MCF 10A (cell line): Measurements from ENCODE around the gene FZR1. TPM values are rescaled to one million over a fixed set of nuclear protein-coding genes. Genes with fewer than 3 reads are reported as not detected.

Experiments used
- BruUV-seq: library from RNA; stranded (reverse); fragments of 400-500 nt; replicated peaks from 2 replicates; lab custom pipeline; 2021; lab: Mats Ljungman, UMichigan
- CTCF ChIA-PET: fragments of 300-600 bp; sonication (Branson Sonifier 250); formaldehyde crosslinking; extraction: SDS; loops from one replicate; lab custom pipeline; 2021; ENCODE audit warnings: antibody characterized with exemption, inconsistent platforms; lab: Yijun Ruan, JAX
- POLR2A ChIA-PET: fragments of 300-600, 350-650 bp; sonication (Branson Sonifier 250); formaldehyde crosslinking; extraction: SDS; loops from one replicate; lab custom pipeline; 2020; ENCODE audit warnings: antibody characterized with exemption, inconsistent platforms; lab: Yijun Ruan, JAX
- DNase-seq: peaks from one replicate; pipeline ENCODE4 v3.0.0-alpha.2; 2018; ENCODE audit not compliant: unreplicated experiment
- H3K27ac Mint-ChIP-seq: one replicate; pipeline ENCODE4 v1.8.0; 2022; ENCODE audit warnings: mild to moderate bottlenecking, low read depth, mixed read lengths; ENCODE audit not compliant: unreplicated experiment
- H3K27me3 Mint-ChIP-seq: one replicate; pipeline ENCODE4 v1.8.0; 2022; ENCODE audit warnings: mixed read lengths; ENCODE audit not compliant: insufficient read depth, unreplicated experiment
- H3K36me3 Mint-ChIP-seq: one replicate; pipeline ENCODE4 v1.8.0; 2022; ENCODE audit warnings: mild to moderate bottlenecking, moderate library complexity, mixed read lengths; ENCODE audit not compliant: insufficient read depth, unreplicated experiment
- H3K4me1 Mint-ChIP-seq: one replicate; pipeline ENCODE4 v1.8.0; 2022; ENCODE audit warnings: mixed read lengths; ENCODE audit not compliant: insufficient read depth, unreplicated experiment
- H3K4me3 Mint-ChIP-seq: one replicate; pipeline ENCODE4 v1.8.0; 2022; ENCODE audit warnings: mild to moderate bottlenecking, moderate library complexity, mixed read lengths; ENCODE audit not compliant: unreplicated experiment
- H3K9me3 Mint-ChIP-seq: one replicate; pipeline ENCODE4 v1.8.0; 2022; ENCODE audit warnings: mixed read lengths; ENCODE audit not compliant: unreplicated experiment
- CTCF ChIP-seq: fragments of 200-600 bp; IDR thresholded peaks from one replicate; pipeline ENCODE4 v1.8.0; 2022; ENCODE audit warnings: antibody characterized with exemption, mild to moderate bottlenecking; ENCODE audit not compliant: unreplicated experiment
- intact Hi-C: fragments of 100-400 bp; cut with micrococcal nuclease; formaldehyde crosslinking; loops from 2 replicates; pipeline ENCODE4 v1.14.1; 2022
- total RNA-seq: library from RNA; stranded (reverse); gene quantifications from 2 replicates; pipeline ENCODE4 v1.2.3, GENCODE V29; 2022

The FZR1 gene
- total RNA-seq, 1 experiment from 2014 or later, result 48.9 TPM

DNA sequence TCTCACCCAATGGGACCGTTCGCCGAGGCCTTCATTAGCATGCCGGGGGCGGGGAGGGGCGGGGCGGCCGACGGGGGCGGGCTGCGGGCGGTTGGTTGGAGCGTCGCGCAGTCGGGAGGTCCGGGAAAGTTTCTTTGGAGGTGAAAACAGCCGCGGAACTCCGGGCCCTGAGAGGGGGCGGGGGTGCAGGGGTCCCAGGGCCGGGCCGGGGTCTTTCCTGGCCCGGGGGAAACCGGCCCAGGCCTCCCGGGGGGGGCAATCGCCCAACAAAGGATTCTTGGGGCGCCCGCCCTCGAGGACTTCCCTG is 66.7 kb downstream of the FZR1 start, which contains the start of gene HMG20B:
TSS of gene HMG20B (plus strand) at position 90 of the 307 bp plus-strand sequence. CDS start 366 bp downstream, outside the sequence.
- no peak for DNase-seq
- H3K27me3 Mint-ChIP-seq, result no peaks in the 10 kb centered on the region
- peak within 1 kb of the TSS; percentile 51 for H3K27ac Mint-ChIP-seq
- H3K4me3 Mint-ChIP-seq, result peak within 1 kb of the TSS; percentile 79
- H3K9me3 Mint-ChIP-seq, result no peaks in the 10 kb centered on the region
- H3K36me3 Mint-ChIP-seq, result peaks cover 31% of the 10 kb centered on the region
- peaks cover 4% of the 10 kb centered on the region for H3K4me1 Mint-ChIP-seq
- BruUV-seq, result no TSS peak
- ChIA-PET POLR2A (interaction anchor here (1.5 to 1.9 kb wide), 3 partner anchors 16 to 190 kb away, joined by 3 to 18 read pairs (median 12); partner anchors contain the start of genes MFSD12 and MRPL54), CTCF (no interaction called here)
- no peak for TF ChIP-seq CTCF
- intact Hi-C loops, result loop anchor here (1.0 kb wide), 1 partner anchor 16 kb away; the partner anchor contains the start of gene MFSD12

DNA sequence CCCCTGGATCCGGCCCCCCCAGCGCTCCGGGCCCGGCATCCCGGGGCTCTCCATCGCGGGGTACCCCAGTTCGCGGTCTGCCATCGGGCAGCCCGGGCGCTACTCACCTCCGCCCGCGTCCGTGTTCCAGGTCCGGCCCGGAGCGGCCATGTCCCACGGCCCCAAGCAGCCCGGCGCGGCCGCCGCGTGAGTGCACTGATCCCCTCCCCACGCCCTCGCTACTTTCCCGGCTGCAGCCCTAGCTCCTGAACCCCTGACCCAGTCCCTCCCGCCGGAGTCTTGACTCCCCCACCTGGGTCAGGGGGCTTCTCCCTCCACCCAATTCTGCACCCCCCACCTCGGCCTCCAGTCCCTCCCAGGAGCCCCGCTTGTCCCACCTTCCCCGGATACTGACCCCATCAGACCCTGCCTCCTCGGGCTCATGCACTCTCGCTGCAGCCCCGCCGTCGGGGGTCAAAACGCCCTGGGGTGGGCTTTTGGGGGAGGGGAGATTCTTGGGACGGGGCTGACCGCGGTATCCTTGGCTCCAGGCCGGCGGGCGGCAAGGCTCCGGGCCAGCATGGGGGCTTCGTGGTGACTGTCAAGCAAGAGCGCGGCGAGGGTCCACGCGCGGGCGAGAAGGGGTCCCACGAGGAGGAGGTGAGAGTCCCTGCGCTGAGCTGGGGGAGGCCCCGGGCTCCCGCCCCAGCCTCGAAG is 67.2 kb downstream of the FZR1 start:
- no peaks in the 10 kb centered on the region for H3K27me3 Mint-ChIP-seq
- ChIA-PET POLR2A (interaction anchor here (0.6 to 1.9 kb wide), 7 partner anchors 9 to 295 kb away, joined by 3 to 18 read pairs (median 4); partner anchors contain the start of genes MFSD12 and MRPL54), CTCF (no interaction called here)
- peaks cover 35% of the 10 kb centered on the region for H3K36me3 Mint-ChIP-seq
- DNase-seq, result no peak
- BruUV-seq, result TSS peak; percentile 35
- intact Hi-C loops, result no loop called here
- TF ChIP-seq CTCF, result no peak
- peak overlapping the region; percentile 79 for H3K4me3 Mint-ChIP-seq
- H3K27ac Mint-ChIP-seq, result peak overlapping the region; percentile 51
- no peaks in the 10 kb centered on the region for H3K9me3 Mint-ChIP-seq
- H3K4me1 Mint-ChIP-seq, result peaks cover 4% of the 10 kb centered on the region

DNA sequence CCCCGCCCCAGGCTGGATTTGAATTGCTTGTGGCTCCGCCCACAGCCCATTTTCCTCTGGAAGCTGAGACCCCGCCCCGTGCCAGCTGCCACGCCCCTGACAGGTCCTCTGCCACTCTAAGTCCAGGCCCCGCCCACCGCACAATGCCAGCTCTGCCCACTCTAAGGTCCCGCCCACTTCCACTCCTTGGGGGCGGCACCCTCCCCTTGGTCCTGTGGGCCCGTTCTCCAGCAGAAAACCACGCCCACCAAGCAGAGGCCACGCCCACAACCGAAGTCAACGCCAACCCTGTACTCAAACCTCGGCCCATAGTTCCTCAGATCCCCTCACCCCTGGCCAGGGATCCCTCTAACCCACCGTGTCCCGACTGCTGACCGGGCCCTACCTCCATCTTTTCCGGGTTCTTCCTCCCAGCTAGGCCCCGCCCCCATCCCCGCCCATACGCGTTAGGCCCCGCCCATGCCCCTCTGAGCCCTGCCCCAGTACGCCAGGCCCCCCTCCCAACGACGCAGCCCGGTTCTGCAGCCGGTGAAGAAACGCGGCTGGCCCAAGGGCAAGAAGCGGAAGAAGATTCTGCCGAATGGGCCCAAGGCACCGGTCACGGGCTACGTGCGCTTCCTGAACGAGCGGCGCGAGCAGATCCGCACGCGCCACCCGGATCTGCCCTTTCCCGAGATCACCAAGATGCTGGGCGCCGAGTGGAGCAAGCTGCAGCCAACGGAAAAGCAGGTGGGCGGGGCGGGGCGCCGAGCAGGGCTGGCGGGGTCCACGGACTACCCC is 67.9 kb downstream of the FZR1 start:
- intact Hi-C loops, result no loop called here

More for the DNA sequence above, 67.9 kb downstream of the FZR1 start:
- no TSS peak for BruUV-seq
- POLR2A ChIA-PET, result interaction anchor here (0.5 to 1.9 kb wide), 10 partner anchors 10 to 673 kb away, joined by 3 to 18 read pairs (median 4); partner anchors contain the start of genes MFSD12, MRPL54 and YJU2
- peak; percentile 99 for DNase-seq
- no peak for TF ChIP-seq CTCF
- CTCF ChIA-PET, result interaction anchor here (0.5 to 0.7 kb wide), 2 partner anchors 259 to 267 kb away, joined by 3 read pairs; no protein-coding TSS in a partner anchor
- peaks cover 41% of the 10 kb centered on the region for H3K36me3 Mint-ChIP-seq
- peak overlapping the region; percentile 79 for H3K4me3 Mint-ChIP-seq
- H3K9me3 Mint-ChIP-seq, result no peaks in the 10 kb centered on the region
- no peaks in the 10 kb centered on the region for H3K27me3 Mint-ChIP-seq
- peaks cover 4% of the 10 kb centered on the region for H3K4me1 Mint-ChIP-seq
- H3K27ac Mint-ChIP-seq, result peak overlapping the region; percentile 51
